ENCODE measurements around the gene VWC2L.

The VWC2L gene

GRCh38 chr2:214469728-214470127 is 58.9 kb downstream of the VWC2L start:
- no peak for DNase-seq

- no peak for DNase-seq
Observed at GRCh38 chr2:214471382-214471781, 60.5 kb downstream of the VWC2L start.

- no peak for DNase-seq
Observed at GRCh38 chr2:214471990-214472389, 61.1 kb downstream of the VWC2L start.

GRCh38 chr2:214477305-214477704 is 66.5 kb downstream of the VWC2L start:
- no peak for DNase-seq

- DNase-seq = no peak
Observed at GRCh38 chr2:214481204-214481603, 70.3 kb downstream of the VWC2L start.

GRCh38 chr2:214482728-214483127 is 71.9 kb downstream of the VWC2L start:
- no peak for DNase-seq

- no peak for DNase-seq
Observed at GRCh38 chr2:214484239-214484638, 73.4 kb downstream of the VWC2L start.

GRCh38 chr2:214484701-214485100 is 73.8 kb downstream of the VWC2L start:
- no peak for DNase-seq

- DNase-seq = no peak
Observed at GRCh38 chr2:214489181-214489580, 78.3 kb downstream of the VWC2L start.

- no peak for DNase-seq
Observed at GRCh38 chr2:214489702-214490101, 78.8 kb downstream of the VWC2L start.

GRCh38 chr2:214492152-214492551 is 81.3 kb downstream of the VWC2L start:
- no peak for DNase-seq

- DNase-seq = no peak
Observed at GRCh38 chr2:214492608-214493007, 81.8 kb downstream of the VWC2L start.

GRCh38 chr2:214497489-214497888 is 86.6 kb downstream of the VWC2L start:
- DNase-seq = no peak

- no peak for DNase-seq
Observed at GRCh38 chr2:214503568-214503967, 92.7 kb downstream of the VWC2L start.

- no peak for DNase-seq
Observed at GRCh38 chr2:214504599-214505376, 93.9 kb downstream of the VWC2L start.

- DNase-seq = no peak
Observed at GRCh38 chr2:214507032-214507431, 96.2 kb downstream of the VWC2L start.

GRCh38 chr2:214514704-214515103 is 103.8 kb downstream of the VWC2L start:
- no peak for DNase-seq

GRCh38 chr2:214515111-214515510 is 104.3 kb downstream of the VWC2L start:
- DNase-seq = no peak

- DNase-seq = no peak
Observed at GRCh38 chr2:214519258-214519818, 108.5 kb downstream of the VWC2L start.

- no peak for DNase-seq
Observed at GRCh38 chr2:214529021-214529420, 118.2 kb downstream of the VWC2L start.

- DNase-seq = no peak
Observed at GRCh38 chr2:214529514-214529913, 118.7 kb downstream of the VWC2L start.

- DNase-seq = no peak
Observed at GRCh38 chr2:214533541-214533940, 122.7 kb downstream of the VWC2L start.

- no peak for DNase-seq
Observed at GRCh38 chr2:214536625-214537024, 125.8 kb downstream of the VWC2L start.

- no peak for DNase-seq
Observed at GRCh38 chr2:214537929-214538328, 127.1 kb downstream of the VWC2L start.

- no peak for DNase-seq
Observed at GRCh38 chr2:214542295-214542694, 131.4 kb downstream of the VWC2L start.
